HL-60 (cell line): ENCODE results near the gene ERCC1.

Experiments
- DNase-seq, 2 experiments: peaks; one replicate each; pipeline ENCODE4 v3.0.0-alpha.2; 2010 to 2020; ENCODE audit warnings: low read depth in 1 of 2, low spot score in 1 of 2
- H3K27ac ChIP-seq: fragments of 250-450 bp; sonication (Bioruptor Pico); replicated peaks from 2 replicates; pipeline ENCODE4 v1.5.1; 2020; ENCODE audit warnings: mild to moderate bottlenecking, moderate library complexity
- H3K27me3 ChIP-seq: fragments of 250-450 bp; sonication (Bioruptor Pico); 2 replicates; pipeline ENCODE4 v1.5.1; 2021; ENCODE audit warnings: mild to moderate bottlenecking, moderate library complexity; ENCODE audit not compliant: insufficient read depth, poor library complexity, severe bottlenecking
- H3K4me3 ChIP-seq: replicated peaks from 2 replicates; pipeline ENCODE4 v1.5.1; 2011; ENCODE audit warnings: mild to moderate bottlenecking, control low read depth, low read length; ENCODE audit not compliant: insufficient read depth
- CTCF ChIP-seq: IDR thresholded peaks from one replicate; pipeline ENCODE4 v1.5.1; 2011; ENCODE audit warnings: low read length, control low read depth, inconsistent platforms; ENCODE audit not compliant: insufficient read depth
- GABPA ChIP-seq: IDR thresholded peaks from 2 replicates; pipeline ENCODE4 v1.6.1; 2012; ENCODE audit warnings: low read depth
- POLR2AphosphoS5 ChIP-seq: IDR thresholded peaks from 2 replicates; pipeline ENCODE4 v1.6.1; 2012; ENCODE audit warnings: low read depth
- REST ChIP-seq: IDR thresholded peaks from 2 replicates; pipeline ENCODE4 v1.6.1; 2012; ENCODE audit warnings: low read depth; ENCODE audit not compliant: insufficient replicate concordance
- SPI1 ChIP-seq: IDR thresholded peaks from 2 replicates; pipeline ENCODE4 v1.6.1; 2012; ENCODE audit warnings: low read depth, mild to moderate bottlenecking, borderline replicate concordance

ERCC1 gene

GRCh38 chr19:45391346-45391745 is 32.4 kb downstream of the ERCC1 start:
- H3K27me3 ChIP-seq: peaks cover 5% of the 10 kb centered on the region
- peak in 1 of 2 experiments; percentile 22 for DNase-seq
- H3K4me3 ChIP-seq: no peak overlapping the region
- TF ChIP-seq REST (no peak), CTCF (no peak), SPI1 (no peak), GABPA (no peak), POLR2AphosphoS5 (no peak)
- no peak overlapping the region for H3K27ac ChIP-seq

- peaks cover 20% of the 10 kb centered on the region for H3K27me3 ChIP-seq
- TF ChIP-seq SPI1 (no peak), GABPA (no peak), POLR2AphosphoS5 (no peak), CTCF (no peak), REST (no peak)
- H3K27ac ChIP-seq: no peak overlapping the region
- H3K4me3 ChIP-seq: no peak overlapping the region
- peak in 1 of 2 experiments; percentile 44 for DNase-seq
Observed at GRCh38 chr19:45385392-45386221, 38.1 kb downstream of the ERCC1 start.

GRCh38 chr19:45382426-45382825 is 41.3 kb downstream of the ERCC1 start:
- DNase-seq: no peak

More at GRCh38 chr19:45382426-45382825, 41.3 kb downstream of the ERCC1 start:
- no peak overlapping the region for H3K4me3 ChIP-seq
- H3K27ac ChIP-seq: no peak overlapping the region
- TF ChIP-seq REST (no peak), GABPA (no peak), SPI1 (no peak), POLR2AphosphoS5 (no peak), CTCF (no peak)
- H3K27me3 ChIP-seq: peaks cover 20% of the 10 kb centered on the region
